ENCODE measurements around the gene PRICKLE1.

Gene PRICKLE1

GRCh38 chr12:42445891-42446290, 143.7 kb downstream of the PRICKLE1 start:
- no peaks in the 10 kb centered on the region for H3K4me1 ChIP-seq (ENCODE audit: control insufficient read depth in 1 of 2, insufficient read depth in 1 of 2, low read depth in 1 of 2, low read length in 1 of 2)
- no peak for TF ChIP-seq CTCF (IDR thresholded peaks at IDR 0.05)

GRCh38 chr12:42444192-42444943, 145.2 kb downstream of the PRICKLE1 start:
- H3K36me3 ChIP-seq, result peaks cover 68% of the 10 kb centered on the region
- no peak overlapping the region for H3K4me3 ChIP-seq (ENCODE audit: low read depth in 1 of 2, low read length in 1 of 2)
- no peak overlapping the region for H3K27ac ChIP-seq
- H3K27me3 ChIP-seq, result no peaks in the 10 kb centered on the region
- H3K9me3 ChIP-seq, result no peaks in the 10 kb centered on the region
- no peak for TF ChIP-seq CTCF (IDR thresholded peaks at IDR 0.05)
- no peaks in the 10 kb centered on the region for H3K4me1 ChIP-seq (ENCODE audit: control insufficient read depth in 1 of 2, insufficient read depth in 1 of 2, low read depth in 1 of 2, low read length in 1 of 2)

More at GRCh38 chr12:42445891-42446290, 143.7 kb downstream of the PRICKLE1 start:
- Histone ChIP-seq H3K27me3 (no peaks in the 10 kb centered on the region), H3K27ac (no peak overlapping the region), H3K36me3 (peaks cover 70% of the 10 kb centered on the region), H3K9me3 (no peaks in the 10 kb centered on the region), H3K4me3 (ENCODE audit: low read depth in 1 of 2, low read length in 1 of 2) (no peak overlapping the region)

GRCh38 chr12:42442888-42443287, 146.7 kb downstream of the PRICKLE1 start:
- no peaks in the 10 kb centered on the region for H3K27me3 ChIP-seq
- H3K36me3 ChIP-seq, result peaks cover 58% of the 10 kb centered on the region
- no peaks in the 10 kb centered on the region for H3K9me3 ChIP-seq
- H3K4me3 ChIP-seq (ENCODE audit: low read depth in 1 of 2, low read length in 1 of 2), result no peak overlapping the region
- no peak overlapping the region for H3K27ac ChIP-seq
- no peaks in the 10 kb centered on the region for H3K4me1 ChIP-seq (ENCODE audit: control insufficient read depth in 1 of 2, insufficient read depth in 1 of 2, low read depth in 1 of 2, low read length in 1 of 2)
- TF ChIP-seq CTCF (IDR thresholded peaks at IDR 0.05), result no peak

- Histone ChIP-seq H3K27me3 (no peaks in the 10 kb centered on the region), H3K27ac (no peak overlapping the region), H3K4me1 (ENCODE audit: control insufficient read depth in 1 of 2, insufficient read depth in 1 of 2, low read depth in 1 of 2, low read length in 1 of 2) (no peaks in the 10 kb centered on the region), H3K36me3 (peaks cover 57% of the 10 kb centered on the region), H3K4me3 (ENCODE audit: low read depth in 1 of 2, low read length in 1 of 2) (no peak overlapping the region), H3K9me3 (no peaks in the 10 kb centered on the region)
- TF ChIP-seq CTCF (IDR thresholded peaks at IDR 0.05), result no peak
Measured at GRCh38 chr12:42442311-42442759, 147.2 kb downstream of the PRICKLE1 start.

GRCh38 chr12:42440608-42441007, 148.9 kb downstream of the PRICKLE1 start:
- no peaks in the 10 kb centered on the region for H3K4me1 ChIP-seq (ENCODE audit: control insufficient read depth in 1 of 2, insufficient read depth in 1 of 2, low read depth in 1 of 2, low read length in 1 of 2)
- H3K27ac ChIP-seq, result no peak overlapping the region
- H3K27me3 ChIP-seq, result no peaks in the 10 kb centered on the region
- H3K36me3 ChIP-seq, result peaks cover 40% of the 10 kb centered on the region
- no peak for TF ChIP-seq CTCF (IDR thresholded peaks at IDR 0.05)
- no peak overlapping the region for H3K4me3 ChIP-seq (ENCODE audit: low read depth in 1 of 2, low read length in 1 of 2)
- no peaks in the 10 kb centered on the region for H3K9me3 ChIP-seq
